GM18909 (cell line): ENCODE results near the gene TLE3.
"Not testable (repeated sequence)": the region's sequence is repeated elsewhere in the genome, so short reads cannot be mapped to it uniquely, and the experiment has no call there.

Experiments
- ATAC-seq: cut with Tn5 transposase; IDR thresholded peaks from one replicate; pipeline ENCODE4 v1.9.1; 2021; ENCODE audit warnings: mild to moderate bottlenecking; ENCODE audit not compliant: unreplicated experiment, poor library complexity

The TLE3 gene

DNA sequence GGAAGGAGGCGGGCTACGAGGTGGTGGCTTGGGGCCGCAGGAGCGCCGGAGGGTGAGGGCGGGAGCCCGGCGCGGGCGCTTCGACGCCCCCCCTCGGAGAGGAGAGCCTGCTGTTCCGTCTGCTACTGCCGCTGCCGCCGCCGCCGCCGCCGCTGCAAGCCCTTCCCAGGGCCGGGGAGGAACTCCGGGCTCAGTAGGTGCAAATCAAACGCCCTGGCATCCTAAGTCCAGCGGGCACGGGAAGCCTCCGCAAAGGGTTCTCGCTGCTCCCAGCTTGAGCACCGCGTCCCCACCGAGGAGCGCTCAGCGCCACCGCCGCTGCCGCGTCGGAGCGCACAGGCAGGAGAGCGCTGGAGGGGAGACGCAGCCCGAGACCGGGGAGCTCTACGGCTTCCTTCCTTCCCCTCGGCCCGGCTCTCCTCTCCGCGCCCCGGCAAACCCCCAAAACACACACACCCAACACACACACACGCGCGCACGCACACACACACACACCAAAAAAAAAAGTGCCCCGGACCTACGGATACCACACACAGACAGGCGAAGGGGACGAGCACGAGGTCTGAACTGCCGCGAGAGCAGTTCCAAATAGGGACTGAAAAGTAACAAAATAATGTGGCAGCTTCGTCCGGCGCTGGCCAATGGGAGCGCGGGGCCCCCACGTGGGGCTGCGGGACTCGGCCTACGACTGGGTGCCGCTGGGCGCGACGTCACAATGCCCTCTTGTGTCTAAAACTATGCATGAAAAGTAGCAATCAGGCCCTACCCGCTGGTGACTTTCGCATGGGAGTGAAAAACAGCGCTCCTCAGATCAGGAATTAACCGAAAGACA lies at the start of gene TLE3:
TSS of gene TLE3 (minus strand) at position 597 of the 832 bp plus-strand sequence. CDS start 1,119 bp downstream, outside the sequence.
- peak; percentile 57 for ATAC-seq

DNA sequence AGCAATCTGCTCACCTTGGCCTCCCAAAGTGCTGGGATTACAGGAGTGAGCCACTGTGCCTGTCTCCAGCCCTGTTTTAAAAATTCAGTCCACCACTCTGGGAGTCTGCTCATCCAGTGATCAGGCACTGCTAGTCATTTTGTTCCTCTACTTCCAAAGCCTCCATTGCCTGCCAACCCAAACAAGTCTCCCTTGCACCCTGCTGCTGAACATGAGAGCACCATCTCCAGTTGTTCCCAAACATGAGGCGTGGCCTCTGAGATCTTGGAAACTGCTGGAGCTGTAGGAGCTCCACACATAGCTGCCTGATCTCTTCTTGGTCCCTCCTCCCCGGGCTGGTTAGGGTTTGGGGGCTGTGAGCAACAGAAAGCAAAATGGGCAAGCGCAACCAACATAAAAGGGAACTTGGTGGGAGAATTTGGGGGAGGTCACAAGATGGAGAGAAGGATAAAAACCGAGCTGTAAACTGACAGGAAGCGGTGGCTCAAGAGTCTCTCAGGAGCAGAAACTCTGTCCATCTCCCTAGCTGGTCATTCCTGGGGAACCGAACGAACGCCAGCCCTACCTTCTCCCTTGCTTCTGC lies 49.6 kb upstream of the TLE3 start:
- no peak for ATAC-seq

DNA sequence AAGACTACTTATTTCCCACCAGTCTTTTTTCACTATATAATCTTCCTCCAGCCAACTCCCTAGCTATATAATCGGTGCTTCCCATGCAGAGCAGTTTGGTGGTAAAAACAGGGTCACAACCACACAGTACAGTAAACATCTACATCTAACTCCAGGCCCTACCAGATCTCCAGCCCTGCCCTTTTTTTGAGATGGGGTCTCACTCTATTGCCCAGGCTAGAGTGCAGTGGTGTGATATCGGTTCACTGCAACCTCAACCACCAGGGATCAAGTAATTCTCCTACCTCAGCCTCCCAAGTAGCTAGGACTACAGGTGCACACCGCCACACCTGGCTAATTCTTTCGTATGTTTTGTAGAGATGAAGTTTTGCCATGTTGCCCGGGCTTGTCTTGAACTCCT lies 49.1 kb upstream of the TLE3 start:
- ATAC-seq, result no peak

GRCh38 chr15:70146162-70146561 lies 48.4 kb upstream of the TLE3 start:
- no peak for ATAC-seq

- ATAC-seq, result no peak
Observed at GRCh38 chr15:70145261-70145660, 47.5 kb upstream of the TLE3 start.

GRCh38 chr15:70142322-70143191 lies 44.8 kb upstream of the TLE3 start:
- ATAC-seq, result no peak

DNA sequence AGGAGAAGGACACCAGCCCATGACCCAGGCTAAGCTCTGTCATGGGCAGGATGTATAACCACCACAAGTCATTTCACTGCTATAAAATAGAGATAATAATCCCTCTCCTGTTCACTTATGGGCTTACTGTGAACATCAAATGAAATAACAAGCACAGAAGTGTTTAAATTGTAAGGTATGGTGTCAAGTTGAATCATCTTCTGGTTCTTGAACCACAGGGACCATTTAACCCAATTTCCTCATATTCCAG lies 44.3 kb upstream of the TLE3 start:
- no peak for ATAC-seq

- no peak for ATAC-seq
Observed at GRCh38 chr15:70141376-70142071, 43.8 kb upstream of the TLE3 start.

GRCh38 chr15:70140543-70141375 lies 43.0 kb upstream of the TLE3 start:
- no peak for ATAC-seq

- ATAC-seq, result no peak
Observed at GRCh38 chr15:70140025-70140542, 42.4 kb upstream of the TLE3 start.

DNA sequence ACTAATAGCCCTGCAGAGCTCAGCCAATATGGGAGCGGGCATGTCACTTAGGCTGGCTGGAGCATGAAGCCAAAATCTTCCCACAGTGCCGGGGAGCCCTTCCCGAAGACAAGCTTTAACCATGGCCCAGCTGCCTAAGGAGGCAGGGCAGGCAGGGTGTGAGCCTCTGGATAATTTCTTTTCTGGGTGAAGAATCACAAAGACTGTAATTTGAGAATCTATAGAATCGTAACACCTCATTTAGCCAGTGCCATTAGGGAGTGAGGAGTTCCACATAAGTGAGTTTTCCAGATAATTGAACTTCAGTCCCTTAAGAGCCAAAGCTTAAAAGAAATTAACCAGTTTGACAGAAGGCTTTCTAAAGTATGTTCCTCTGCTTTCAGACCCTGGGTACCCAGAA lies 40.2 kb upstream of the TLE3 start:
- no peak for ATAC-seq

- not testable (repeated sequence) for ATAC-seq
Observed at GRCh38 chr15:70137021-70137420, 39.3 kb upstream of the TLE3 start.

DNA sequence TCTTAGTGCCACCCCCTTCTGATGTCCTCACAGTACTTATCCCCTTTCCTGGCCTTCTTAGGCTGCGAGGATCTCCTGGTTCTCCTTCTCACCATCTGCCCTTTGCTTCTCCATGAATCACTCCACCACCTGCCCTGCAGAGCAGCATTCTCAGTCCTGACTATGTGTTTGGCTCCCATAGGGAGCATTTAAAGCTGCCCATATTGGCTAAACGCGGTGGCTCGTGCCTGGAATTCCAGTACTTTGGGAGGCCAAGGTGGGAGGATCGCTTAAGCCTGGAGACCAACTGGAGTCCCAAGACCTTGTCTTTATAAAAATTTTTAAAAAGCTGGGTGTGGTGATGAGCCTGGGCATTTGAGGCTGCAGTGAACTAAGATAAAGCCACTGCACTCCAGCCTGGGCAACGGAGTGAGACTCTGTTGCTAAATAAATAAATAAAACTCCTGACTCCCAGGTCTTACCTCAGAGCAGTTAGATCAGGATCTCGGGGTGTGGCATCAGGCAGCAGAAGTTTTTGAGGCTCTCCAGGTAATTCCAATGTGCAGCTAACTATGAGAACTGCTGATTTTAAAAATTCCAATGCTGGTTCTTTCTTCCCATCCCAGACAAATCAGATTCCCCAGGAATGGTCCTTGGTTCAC lies 36.2 kb upstream of the TLE3 start:
- ATAC-seq, result no peak

GRCh38 chr15:70133296-70133695 lies 35.6 kb upstream of the TLE3 start:
- ATAC-seq, result no peak

GRCh38 chr15:70132571-70132970 lies 34.9 kb upstream of the TLE3 start:
- ATAC-seq, result no peak

DNA sequence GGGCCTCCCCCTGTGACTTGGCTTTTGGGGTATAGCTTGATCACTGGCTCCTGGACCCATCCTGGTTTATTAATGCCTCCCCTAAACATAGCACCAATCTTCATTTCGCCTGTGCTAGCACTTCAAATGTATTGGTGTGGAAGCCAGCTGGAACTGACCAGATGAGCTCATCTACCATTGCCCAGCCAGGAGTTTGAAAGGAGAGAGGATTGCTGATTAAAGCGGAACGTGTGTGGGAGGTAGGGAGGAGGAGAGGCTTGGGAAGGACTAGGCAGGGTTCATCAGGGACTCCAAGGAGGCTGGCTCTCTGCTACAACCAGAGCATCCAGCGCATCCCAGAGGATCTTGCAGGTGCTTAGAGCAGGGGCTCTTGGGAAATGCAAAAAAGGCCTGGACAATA lies 34.4 kb upstream of the TLE3 start:
- no peak for ATAC-seq

DNA sequence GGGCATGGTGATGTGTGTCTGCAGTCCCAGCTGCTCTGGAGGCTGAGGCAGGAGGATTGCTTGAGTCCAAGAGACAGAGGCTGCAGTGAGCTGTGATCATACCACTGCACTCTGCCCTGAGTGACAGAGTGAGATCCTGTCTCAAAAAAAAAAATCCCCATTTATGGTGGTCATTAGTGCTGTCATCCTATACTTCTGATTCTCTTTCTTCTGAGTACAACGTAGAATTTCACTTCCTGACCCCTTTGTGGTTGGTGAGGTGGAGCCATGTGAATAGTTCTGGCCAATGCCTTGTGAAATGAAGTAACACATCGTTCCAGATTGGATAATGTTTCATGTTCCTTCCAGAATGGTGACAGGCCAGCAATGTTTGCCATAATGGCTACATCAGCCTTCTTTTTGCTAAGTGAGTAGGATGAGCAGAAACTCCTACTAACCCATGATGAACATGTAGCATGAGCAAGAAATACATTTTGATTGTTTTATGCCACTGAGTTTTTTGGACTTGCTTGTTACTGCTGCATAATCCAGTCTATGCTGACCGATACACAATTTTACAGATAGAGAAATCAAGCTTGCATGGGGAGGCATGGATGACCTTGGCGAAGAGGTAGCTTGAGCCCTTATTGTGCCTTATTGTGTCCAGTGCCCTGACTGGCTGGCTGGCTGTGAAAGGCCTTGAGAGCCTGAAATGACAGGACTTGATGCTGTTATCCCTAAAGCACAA lies 30.9 kb upstream of the TLE3 start:
- no peak for ATAC-seq

DNA sequence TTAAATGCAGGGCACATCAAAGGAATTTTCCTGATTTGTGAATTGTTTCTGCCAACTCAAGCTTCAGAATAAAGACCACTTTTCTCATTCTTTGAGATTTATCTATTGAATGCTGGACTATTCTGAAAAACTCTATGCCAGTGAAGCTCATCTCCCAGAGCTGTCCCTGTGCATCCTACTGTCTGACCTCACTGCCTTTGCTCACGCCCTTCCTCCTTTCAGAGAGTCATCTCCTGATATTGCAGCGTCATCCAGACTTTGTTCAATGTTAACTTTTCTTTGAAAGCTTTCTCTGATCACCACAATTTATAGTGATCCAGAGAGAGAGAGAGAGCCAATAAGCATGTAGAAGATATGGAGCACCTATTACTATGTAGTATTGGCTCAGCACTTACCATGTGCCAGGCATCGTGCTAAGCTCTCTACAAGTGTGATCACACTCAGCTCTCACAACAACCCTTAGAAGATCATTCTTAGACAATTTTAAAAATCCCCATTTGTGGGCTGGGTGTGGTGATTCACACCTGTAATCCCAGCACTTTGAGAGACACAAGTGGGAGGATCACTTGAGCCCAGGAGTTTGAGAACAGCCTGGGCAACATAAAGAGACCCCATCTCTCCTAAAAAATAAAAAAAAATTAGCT lies 30.2 kb upstream of the TLE3 start:
- no peak for ATAC-seq
